GM11168 (cell line): ENCODE measurements around the gene PBX1.
"Not testable (repeated sequence)": the region's sequence is repeated elsewhere in the genome, so short reads cannot be mapped to it uniquely, and the experiment has no call there.

Experiments used
- in situ Hi-C: fragments of 300-500 bp; cut with MboI; formaldehyde crosslinking; loops from one replicate; pipeline ENCODE4 v1.12.0; 2022; ENCODE audit warnings: low sequenced_read_pairs; ENCODE audit not compliant: unreplicated experiment

PBX1 gene

GRCh38 chr1:164558461-164559341 lies at the start of gene PBX1:
PBX1 (plus strand) TSS chr1:164559184.
- in situ Hi-C loops = no loop called here

GRCh38 chr1:164510435-164510834 lies 48.5 kb upstream of the PBX1 start:
- in situ Hi-C loops = no loop called here

GRCh38 chr1:164511001-164511705 lies 47.8 kb upstream of the PBX1 start:
- in situ Hi-C loops = no loop called here

- in situ Hi-C loops = no loop called here
These were observed 43.8 kb upstream of the PBX1 start for GRCh38 chr1:164515231-164515630.

GRCh38 chr1:164515711-164516331 lies 43.2 kb upstream of the PBX1 start:
- in situ Hi-C loops = no loop called here

GRCh38 chr1:164516591-164516990 lies 42.4 kb upstream of the PBX1 start:
- in situ Hi-C loops = no loop called here

GRCh38 chr1:164518692-164519332 lies 40.2 kb upstream of the PBX1 start:
- in situ Hi-C loops = no loop called here

GRCh38 chr1:164519426-164519825 lies 39.6 kb upstream of the PBX1 start:
- in situ Hi-C loops = no loop called here

- in situ Hi-C loops = no loop called here
These were observed 34.2 kb upstream of the PBX1 start for GRCh38 chr1:164524810-164525209.

- in situ Hi-C loops = no loop called here
These were observed 23.9 kb upstream of the PBX1 start for GRCh38 chr1:164534863-164535610.

GRCh38 chr1:164552463-164552988 lies 6.5 kb upstream of the PBX1 start:
- in situ Hi-C loops = not testable (repeated sequence)

- in situ Hi-C loops = no loop called here
These were observed 1.7 kb upstream of the PBX1 start for GRCh38 chr1:164557270-164557669.

GRCh38 chr1:164559342-164560051 lies 513 bp downstream of the PBX1 start:
- in situ Hi-C loops = no loop called here

GRCh38 chr1:164560121-164560541 lies 1.1 kb downstream of the PBX1 start:
- in situ Hi-C loops = no loop called here

- in situ Hi-C loops = no loop called here
These were observed 1.6 kb downstream of the PBX1 start for GRCh38 chr1:164560556-164560955.

GRCh38 chr1:164561007-164561406 lies 2.0 kb downstream of the PBX1 start:
- in situ Hi-C loops = no loop called here

- in situ Hi-C loops = no loop called here
These were observed 2.5 kb downstream of the PBX1 start for GRCh38 chr1:164561472-164561871.

GRCh38 chr1:164562061-164562460 lies 3.1 kb downstream of the PBX1 start:
- in situ Hi-C loops = no loop called here

- in situ Hi-C loops = no loop called here
These were observed 3.5 kb downstream of the PBX1 start for GRCh38 chr1:164562511-164562910.
